HEK293 (cell line): ENCODE data around the gene HIGD2A.

Experiments used
- CTCF ChIA-PET: fragments of 350-600 bp; formaldehyde crosslinking; extraction: SDS; loops from one replicate; lab custom pipeline; 2021; ENCODE audit warnings: antibody characterized with exemption; lab: Yijun Ruan, JAX
- POLR2A ChIA-PET: fragments of 300-600 bp; formaldehyde crosslinking; extraction: SDS; loops from one replicate; lab custom pipeline; 2020; ENCODE audit warnings: antibody characterized with exemption, inconsistent platforms; lab: Yijun Ruan, JAX
- H3K27ac ChIP-seq: fragments of 200-500 bp; sonication (Bioruptor generic); 2 replicates; pipeline ENCODE4 v1.5.1; 2014; ENCODE audit warnings: low read depth, low read length, control low read depth, inconsistent platforms; ENCODE audit errors: extremely low read depth
- H3K36me3 ChIP-seq, 2 experiments: fragments of 200-500 bp in 1 of 2; sonication (Bioruptor generic) in 1 of 2; 1 replicate in 1 of 2; 2 replicates in 1 of 2; pipeline ENCODE4 v1.5.1; 2014 to 2017; ENCODE audit warnings: inconsistent platforms in 2 of 2, low read length in 2 of 2; ENCODE audit not compliant: control insufficient read depth in 2 of 2, insufficient read depth in 1 of 2
- H3K4me1 ChIP-seq: fragments of 200-500 bp; sonication (Bioruptor generic); 2 replicates; pipeline ENCODE4 v1.5.1; 2014; ENCODE audit warnings: mild to moderate bottlenecking, low read length, inconsistent platforms; ENCODE audit not compliant: control insufficient read depth, insufficient read depth
- H3K4me3 ChIP-seq: 2 replicates; pipeline ENCODE4 v1.5.1; 2011; ENCODE audit warnings: low read depth, mild to moderate bottlenecking, control low read depth, low read length, moderate library complexity
- H3K9me3 ChIP-seq: fragments of 200-500 bp; sonication (Bioruptor generic); 2 replicates; pipeline ENCODE4 v1.5.1; 2014; ENCODE audit warnings: low read depth, low read length, inconsistent platforms; ENCODE audit not compliant: control insufficient read depth, insufficient read depth
- ATF2 ChIP-seq: fragments of 450-650 bp; formaldehyde crosslinking; IDR thresholded peaks from 2 replicates; pipeline ENCODE4 v1.5.1; 2016; ENCODE audit warnings: missing biosample characterization, missing genetic modification characterization, low read depth
- IKZF3 ChIP-seq: fragments of 450-650 bp; IDR thresholded peaks from 2 replicates; pipeline ENCODE4 v1.5.0; 2018; ENCODE audit warnings: missing biosample characterization, mild to moderate bottlenecking, missing genetic modification characterization, moderate library complexity
- MYNN ChIP-seq: fragments of 450-650 bp; formaldehyde crosslinking; IDR thresholded peaks from 2 replicates; pipeline ENCODE4 v1.5.1; 2016; ENCODE audit warnings: missing biosample characterization, missing genetic modification characterization, borderline replicate concordance
- PRDM1 ChIP-seq: fragments of 450-650 bp; formaldehyde crosslinking; IDR thresholded peaks from 2 replicates; pipeline ENCODE4; 2016; ENCODE audit warnings: missing biosample characterization, missing genetic modification characterization
- SP3 ChIP-seq: fragments of 450-650 bp; formaldehyde crosslinking; IDR thresholded peaks from 2 replicates; pipeline ENCODE4 v1.5.1; 2016; ENCODE audit warnings: missing biosample characterization, missing genetic modification characterization
- SP7 ChIP-seq: fragments of 450-650 bp; formaldehyde crosslinking; IDR thresholded peaks from 2 replicates; pipeline ENCODE4 v1.5.1; 2016; ENCODE audit warnings: missing biosample characterization, missing genetic modification characterization
- ZBTB8A ChIP-seq: fragments of 450-650 bp; formaldehyde crosslinking; IDR thresholded peaks from 2 replicates; pipeline ENCODE4 v1.5.1; 2016; ENCODE audit warnings: missing biosample characterization, missing genetic modification characterization
- ZFP37 ChIP-seq: fragments of 450-650 bp; formaldehyde crosslinking; IDR thresholded peaks from 2 replicates; pipeline ENCODE4 v1.5.1; 2016; ENCODE audit warnings: missing biosample characterization, missing genetic modification characterization
- ZNF138 ChIP-seq: fragments of 450-650 bp; formaldehyde crosslinking; IDR thresholded peaks from 2 replicates; pipeline ENCODE4 v1.5.1; 2016; ENCODE audit warnings: missing biosample characterization, missing genetic modification characterization, borderline replicate concordance
- ZNF394 ChIP-seq: fragments of 450-650 bp; formaldehyde crosslinking; IDR thresholded peaks from 2 replicates; pipeline ENCODE4 v1.5.1; 2016; ENCODE audit warnings: missing biosample characterization, missing genetic modification characterization, mild to moderate bottlenecking, moderate library complexity, borderline replicate concordance
- ZNF629 ChIP-seq: fragments of 450-650 bp; formaldehyde crosslinking; IDR thresholded peaks from 2 replicates; pipeline ENCODE4 v1.5.1; 2017; ENCODE audit warnings: missing biosample characterization, missing genetic modification characterization
- ZNF747 ChIP-seq: fragments of 450-650 bp; formaldehyde crosslinking; IDR thresholded peaks from 2 replicates; pipeline ENCODE4 v1.5.1; 2016; ENCODE audit warnings: missing biosample characterization, missing genetic modification characterization
- ZSCAN18 ChIP-seq: fragments of 450-650 bp; formaldehyde crosslinking; IDR thresholded peaks from 2 replicates; pipeline ENCODE4 v1.5.1; 2016; ENCODE audit warnings: missing biosample characterization, missing genetic modification characterization
- TF ChIP-seq, protein P1 (sequence below): fragments of 450-650 bp; formaldehyde crosslinking; IDR thresholded peaks from 2 replicates; pipeline ENCODE4 v1.5.1; 2016; ENCODE audit warnings: missing biosample characterization, missing genetic modification characterization
- TF ChIP-seq, protein P2 (sequence below): fragments of 450-650 bp; formaldehyde crosslinking; IDR thresholded peaks from 2 replicates; pipeline ENCODE4 v1.5.1; 2016; ENCODE audit warnings: missing biosample characterization, missing genetic modification characterization
- TF ChIP-seq, protein P3 (sequence below): fragments of 450-650 bp; formaldehyde crosslinking; IDR thresholded peaks from 2 replicates; pipeline ENCODE4 v1.5.1; 2016; ENCODE audit warnings: missing biosample characterization, missing genetic modification characterization, low read depth
- TF ChIP-seq, protein P4 (sequence below): fragments of 450-650 bp; formaldehyde crosslinking; IDR thresholded peaks from 2 replicates; pipeline ENCODE4 v1.5.1; 2016; ENCODE audit warnings: missing biosample characterization, missing genetic modification characterization
- TF ChIP-seq, protein P5 (sequence below): fragments of 450-650 bp; formaldehyde crosslinking; IDR thresholded peaks from 2 replicates; pipeline ENCODE4 v1.5.1; 2016; ENCODE audit warnings: missing biosample characterization, missing genetic modification characterization

HIGD2A gene

DNA sequence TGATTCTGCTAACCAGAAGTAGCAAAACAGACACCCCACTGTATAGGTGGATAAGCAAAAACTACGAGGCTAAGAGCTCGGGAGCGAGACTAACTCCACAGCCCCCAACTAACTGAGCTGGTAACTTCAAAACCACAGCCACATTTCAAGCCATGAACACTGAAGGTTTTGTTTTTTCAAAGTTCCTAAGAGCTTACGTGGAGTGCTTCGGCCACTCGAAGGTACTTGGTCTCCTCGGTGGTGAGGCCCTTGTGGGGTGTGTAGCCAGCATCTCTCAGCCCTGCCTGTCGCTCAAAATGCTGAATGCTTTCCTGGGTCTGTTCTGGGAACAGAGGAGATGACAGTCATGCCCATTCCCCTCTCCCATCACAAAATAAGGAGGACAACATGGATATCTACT, 38.1 kb upstream of the HIGD2A start (continued):
- TF ChIP-seq, protein P1, sequence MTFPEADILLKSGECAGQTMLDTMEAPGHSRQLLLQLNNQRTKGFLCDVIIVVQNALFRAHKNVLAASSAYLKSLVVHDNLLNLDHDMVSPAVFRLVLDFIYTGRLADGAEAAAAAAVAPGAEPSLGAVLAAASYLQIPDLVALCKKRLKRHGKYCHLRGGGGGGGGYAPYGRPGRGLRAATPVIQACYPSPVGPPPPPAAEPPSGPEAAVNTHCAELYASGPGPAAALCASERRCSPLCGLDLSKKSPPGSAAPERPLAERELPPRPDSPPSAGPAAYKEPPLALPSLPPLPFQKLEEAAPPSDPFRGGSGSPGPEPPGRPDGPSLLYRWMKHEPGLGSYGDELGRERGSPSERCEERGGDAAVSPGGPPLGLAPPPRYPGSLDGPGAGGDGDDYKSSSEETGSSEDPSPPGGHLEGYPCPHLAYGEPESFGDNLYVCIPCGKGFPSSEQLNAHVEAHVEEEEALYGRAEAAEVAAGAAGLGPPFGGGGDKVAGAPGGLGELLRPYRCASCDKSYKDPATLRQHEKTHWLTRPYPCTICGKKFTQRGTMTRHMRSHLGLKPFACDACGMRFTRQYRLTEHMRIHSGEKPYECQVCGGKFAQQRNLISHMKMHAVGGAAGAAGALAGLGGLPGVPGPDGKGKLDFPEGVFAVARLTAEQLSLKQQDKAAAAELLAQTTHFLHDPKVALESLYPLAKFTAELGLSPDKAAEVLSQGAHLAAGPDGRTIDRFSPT (tag by site-specific recombination) = no peak
- TF ChIP-seq PRDM1 (tag by site-specific recombination) = no peak
- TF ChIP-seq ZBTB8A (tag by site-specific recombination) = no peak
- TF ChIP-seq IKZF3 (tag by site-specific recombination) = no peak
- TF ChIP-seq, protein P2, sequence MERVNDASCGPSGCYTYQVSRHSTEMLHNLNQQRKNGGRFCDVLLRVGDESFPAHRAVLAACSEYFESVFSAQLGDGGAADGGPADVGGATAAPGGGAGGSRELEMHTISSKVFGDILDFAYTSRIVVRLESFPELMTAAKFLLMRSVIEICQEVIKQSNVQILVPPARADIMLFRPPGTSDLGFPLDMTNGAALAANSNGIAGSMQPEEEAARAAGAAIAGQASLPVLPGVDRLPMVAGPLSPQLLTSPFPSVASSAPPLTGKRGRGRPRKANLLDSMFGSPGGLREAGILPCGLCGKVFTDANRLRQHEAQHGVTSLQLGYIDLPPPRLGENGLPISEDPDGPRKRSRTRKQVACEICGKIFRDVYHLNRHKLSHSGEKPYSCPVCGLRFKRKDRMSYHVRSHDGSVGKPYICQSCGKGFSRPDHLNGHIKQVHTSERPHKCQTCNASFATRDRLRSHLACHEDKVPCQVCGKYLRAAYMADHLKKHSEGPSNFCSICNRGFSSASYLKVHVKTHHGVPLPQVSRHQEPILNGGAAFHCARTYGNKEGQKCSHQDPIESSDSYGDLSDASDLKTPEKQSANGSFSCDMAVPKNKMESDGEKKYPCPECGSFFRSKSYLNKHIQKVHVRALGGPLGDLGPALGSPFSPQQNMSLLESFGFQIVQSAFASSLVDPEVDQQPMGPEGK (tag by site-specific recombination) = no peak
- no peak for TF ChIP-seq ZSCAN18 (tag by site-specific recombination)

GRCh38 chr5:176352116-176352878, 36.3 kb upstream of the HIGD2A start:
- CTCF ChIA-PET = no interaction called here
- Histone ChIP-seq H3K27ac (no peak overlapping the region), H3K9me3 (no peaks in the 10 kb centered on the region), H3K4me3 (no peak overlapping the region), H3K4me1 (no peaks in the 10 kb centered on the region; the same call in 1 of the 2 replicates), H3K36me3 (peaks cover 31 to 99% of the 10 kb centered on the region in 2 experiments)
- POLR2A ChIA-PET = interaction anchor here (0.7 to 2.5 kb wide), 4 partner anchors 9 to 185 kb away, joined by 3 to 24 read pairs (median 4); partner anchors contain the start of genes KIAA1191 and RNF44
- TF ChIP-seq ZNF394 (tag by site-specific recombination) (no peak), ZFP37 (0 out of 2 replicates have a peak, but pooled peaks have one; percentile 15), MYNN (tag by site-specific recombination) (no peak), ATF2 (no peak), ZNF138 (no peak), SP3 (tag by site-specific recombination) (no peak), ZBTB8A (tag by site-specific recombination) (no peak), ZNF629 (0 out of 2 replicates have a peak, but pooled peaks have one; percentile 34), SP7 (no peak), ZNF747 (tag by site-specific recombination) (no peak)
- TF ChIP-seq, protein P3, sequence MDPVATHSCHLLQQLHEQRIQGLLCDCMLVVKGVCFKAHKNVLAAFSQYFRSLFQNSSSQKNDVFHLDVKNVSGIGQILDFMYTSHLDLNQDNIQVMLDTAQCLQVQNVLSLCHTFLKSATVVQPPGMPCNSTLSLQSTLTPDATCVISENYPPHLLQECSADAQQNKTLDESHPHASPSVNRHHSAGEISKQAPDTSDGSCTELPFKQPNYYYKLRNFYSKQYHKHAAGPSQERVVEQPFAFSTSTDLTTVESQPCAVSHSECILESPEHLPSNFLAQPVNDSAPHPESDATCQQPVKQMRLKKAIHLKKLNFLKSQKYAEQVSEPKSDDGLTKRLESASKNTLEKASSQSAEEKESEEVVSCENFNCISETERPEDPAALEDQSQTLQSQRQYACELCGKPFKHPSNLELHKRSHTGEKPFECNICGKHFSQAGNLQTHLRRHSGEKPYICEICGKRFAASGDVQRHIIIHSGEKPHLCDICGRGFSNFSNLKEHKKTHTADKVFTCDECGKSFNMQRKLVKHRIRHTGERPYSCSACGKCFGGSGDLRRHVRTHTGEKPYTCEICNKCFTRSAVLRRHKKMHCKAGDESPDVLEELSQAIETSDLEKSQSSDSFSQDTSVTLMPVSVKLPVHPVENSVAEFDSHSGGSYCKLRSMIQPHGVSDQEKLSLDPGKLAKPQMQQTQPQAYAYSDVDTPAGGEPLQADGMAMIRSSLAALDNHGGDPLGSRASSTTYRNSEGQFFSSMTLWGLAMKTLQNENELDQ (tag by site-specific recombination) = no peak
- TF ChIP-seq, protein P4, sequence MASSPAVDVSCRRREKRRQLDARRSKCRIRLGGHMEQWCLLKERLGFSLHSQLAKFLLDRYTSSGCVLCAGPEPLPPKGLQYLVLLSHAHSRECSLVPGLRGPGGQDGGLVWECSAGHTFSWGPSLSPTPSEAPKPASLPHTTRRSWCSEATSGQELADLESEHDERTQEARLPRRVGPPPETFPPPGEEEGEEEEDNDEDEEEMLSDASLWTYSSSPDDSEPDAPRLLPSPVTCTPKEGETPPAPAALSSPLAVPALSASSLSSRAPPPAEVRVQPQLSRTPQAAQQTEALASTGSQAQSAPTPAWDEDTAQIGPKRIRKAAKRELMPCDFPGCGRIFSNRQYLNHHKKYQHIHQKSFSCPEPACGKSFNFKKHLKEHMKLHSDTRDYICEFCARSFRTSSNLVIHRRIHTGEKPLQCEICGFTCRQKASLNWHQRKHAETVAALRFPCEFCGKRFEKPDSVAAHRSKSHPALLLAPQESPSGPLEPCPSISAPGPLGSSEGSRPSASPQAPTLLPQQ (tag by site-specific recombination) = peak; percentile 69; the same call in 1 of the 2 replicates
- TF ChIP-seq, protein P5, sequence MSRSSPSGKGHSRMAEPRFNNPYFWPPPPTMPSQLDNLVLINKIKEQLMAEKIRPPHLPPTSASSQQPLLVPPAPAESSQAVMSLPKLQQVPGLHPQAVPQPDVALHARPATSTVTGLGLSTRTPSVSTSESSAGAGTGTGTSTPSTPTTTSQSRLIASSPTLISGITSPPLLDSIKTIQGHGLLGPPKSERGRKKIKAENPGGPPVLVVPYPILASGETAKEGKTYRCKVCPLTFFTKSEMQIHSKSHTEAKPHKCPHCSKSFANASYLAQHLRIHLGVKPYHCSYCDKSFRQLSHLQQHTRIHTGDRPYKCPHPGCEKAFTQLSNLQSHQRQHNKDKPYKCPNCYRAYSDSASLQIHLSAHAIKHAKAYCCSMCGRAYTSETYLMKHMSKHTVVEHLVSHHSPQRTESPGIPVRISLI = peak; percentile 69; the same call in 1 of the 2 replicates
